Stimulated activated CD4-positive, alpha-beta T cell treated with anti-CD3 and anti-CD28 coated beads, TNF-alpha, amount 100 ng/mL, for 48 hours (primary cell): Measurements from ENCODE around the gene PSMC5.
"Not testable (repeated sequence)": the region's sequence is repeated elsewhere in the genome, so short reads cannot be mapped to it uniquely, and the experiment has no call there.

Experiments used
- DNase-seq, 3 donors: peaks; one replicate each; pipeline ENCODE4 v3.0.0-alpha.2; 2020; ENCODE audit warnings: low read depth in 3 of 3

Gene PSMC5

GRCh38 chr17:63827002-63827800, at the start of gene PSMC5, which contains the start of gene FTSJ3:
TSS of gene PSMC5 (plus strand) at chr17:63827431. CDS start at chr17:63827491, 60 bp downstream.
TSS of gene FTSJ3 (minus strand) at chr17:63827663. CDS start at chr17:63826902, 761 bp downstream.
- DNase-seq: peak; percentile 83 to 93 (median 92)

- DNase-seq: no peak
Measured at GRCh38 chr17:63780507-63780906, 46.7 kb upstream of the PSMC5 start.

GRCh38 chr17:63780928-63781327, 46.3 kb upstream of the PSMC5 start:
- DNase-seq: no peak

- no peak for DNase-seq
Measured at GRCh38 chr17:63783522-63783921, 43.7 kb upstream of the PSMC5 start.

- no peak for DNase-seq
Measured at GRCh38 chr17:63785556-63785955, 41.7 kb upstream of the PSMC5 start.

- no peak for DNase-seq
Measured at GRCh38 chr17:63786117-63786516, 41.1 kb upstream of the PSMC5 start.

GRCh38 chr17:63786971-63787711, 40.1 kb upstream of the PSMC5 start:
- DNase-seq: no peak

GRCh38 chr17:63790057-63790456, 37.2 kb upstream of the PSMC5 start:
- no peak for DNase-seq

GRCh38 chr17:63792055-63792729, 35.0 kb upstream of the PSMC5 start:
- no peak for DNase-seq

GRCh38 chr17:63796375-63796774, 30.9 kb upstream of the PSMC5 start:
- DNase-seq: not testable (repeated sequence)

GRCh38 chr17:63798572-63799106, 28.6 kb upstream of the PSMC5 start:
- DNase-seq: no peak

- DNase-seq: no peak
Measured at GRCh38 chr17:63800783-63801182, 26.4 kb upstream of the PSMC5 start.

- no peak for DNase-seq
Measured at GRCh38 chr17:63804328-63804727, 22.9 kb upstream of the PSMC5 start.

- DNase-seq: no peak
Measured at GRCh38 chr17:63805591-63805990, 21.6 kb upstream of the PSMC5 start.

- no peak for DNase-seq
Measured at GRCh38 chr17:63809970-63810369, 17.3 kb upstream of the PSMC5 start.

GRCh38 chr17:63816123-63816522, 11.1 kb upstream of the PSMC5 start:
- DNase-seq: no peak

- DNase-seq: no peak
Measured at GRCh38 chr17:63816669-63817068, 10.6 kb upstream of the PSMC5 start.

- no peak for DNase-seq
Measured at GRCh38 chr17:63817736-63818385, 9.4 kb upstream of the PSMC5 start.

- DNase-seq: no peak
Measured at GRCh38 chr17:63819131-63819530, 8.1 kb upstream of the PSMC5 start.

GRCh38 chr17:63819585-63820537, 7.4 kb upstream of the PSMC5 start:
- DNase-seq: no peak
